Smooth muscle cell (in vitro differentiated cells): ENCODE measurements around the gene H3-3A. TPM values are rescaled to one million over a fixed set of nuclear protein-coding genes. Genes with fewer than 3 reads are reported as not detected.

Experiments
- DNase-seq: peaks from one replicate; lab custom pipeline; 2025; ENCODE audit not compliant: unreplicated experiment; lab: John Stamatoyannopoulos, UW
- H2AFZ ChIP-seq: fragments of 200-600 bp; sonication (generic); 2 replicates; pipeline ENCODE4 v1.6.0; 2016; ENCODE audit warnings: antibody characterized with exemption, low read depth, mild to moderate bottlenecking
- H3F3A ChIP-seq: fragments of 200-600 bp; sonication (generic); 2 replicates; pipeline ENCODE4 v1.6.0; 2017; ENCODE audit warnings: antibody characterized with exemption, low read depth
- H3K27ac ChIP-seq: fragments of 200-600 bp; sonication (generic); 2 replicates; pipeline ENCODE4 v1.5.1; 2016; ENCODE audit warnings: low read depth, mild to moderate bottlenecking
- H3K27me3 ChIP-seq: fragments of 200-600 bp; sonication (generic); 2 replicates; pipeline ENCODE4 v1.6.1; 2016; ENCODE audit warnings: low read depth, mild to moderate bottlenecking
- H3K36me3 ChIP-seq: fragments of 200-600 bp; sonication (generic); 2 replicates; pipeline ENCODE4 v1.5.1; 2016; ENCODE audit warnings: low read depth
- H3K4me1 ChIP-seq: fragments of 200-600 bp; sonication (generic); 2 replicates; pipeline ENCODE4 v1.5.1; 2016; ENCODE audit warnings: low read depth
- H3K4me2 ChIP-seq: fragments of 200-600 bp; sonication (generic); 2 replicates; pipeline ENCODE4 v1.6.0; 2016; ENCODE audit warnings: mild to moderate bottlenecking
- H3K4me3 ChIP-seq: fragments of 200-600 bp; sonication (generic); 2 replicates; pipeline ENCODE4 v1.5.1; 2016; ENCODE audit warnings: mild to moderate bottlenecking
- H3K79me2 ChIP-seq: fragments of 200-600 bp; sonication (generic); 2 replicates; pipeline ENCODE4 v1.6.0; 2016; ENCODE audit warnings: low read depth, mild to moderate bottlenecking
- H3K9ac ChIP-seq: fragments of 200-600 bp; sonication (generic); 2 replicates; pipeline ENCODE4 v1.6.0; 2016; ENCODE audit warnings: low read depth
- H3K9me3 ChIP-seq: fragments of 200-600 bp; sonication (generic); replicated peaks from 2 replicates; pipeline ENCODE4 v1.5.1; 2016; ENCODE audit warnings: low read depth
- H4K20me1 ChIP-seq: fragments of 200-600 bp; sonication (generic); 2 replicates; pipeline ENCODE4 v1.6.0; 2016; ENCODE audit warnings: low read depth
- CTCF ChIP-seq: fragments of 200-600 bp; sonication (generic); IDR thresholded peaks from 2 replicates; pipeline ENCODE4 v1.5.1; 2017; ENCODE audit warnings: borderline replicate concordance, mild to moderate bottlenecking, antibody characterized with exemption; ENCODE audit not compliant: insufficient read depth, poor library complexity, severe bottlenecking
- WGBS: methylation state at CpG from one replicate; pipeline ENCODE4 v1.1.7; 2016; ENCODE audit warnings: low lambda C conversion rate; 5-methylcytosine and 5-hydroxymethylcytosine counted together
- polyA plus RNA-seq: library from polyadenylated mRNA; unstranded; fragments of >200 nt; fragmentation: Nextera tagmentation; extraction: Ambion mirVana; gene quantifications from 2 replicates; pipeline ENCODE4 v1.2.1, GENCODE V29; 2016
- total RNA-seq: library from RNA; depleted of rRNA; stranded (reverse); fragments of >200 nt; gene quantifications from 2 replicates; pipeline ENCODE4 v1.2.3, GENCODE V29; 2014

The H3-3A gene
- total and polyA plus RNA-seq, 2 experiments from 2014 or later: 430 to 459 TPM

DNA sequence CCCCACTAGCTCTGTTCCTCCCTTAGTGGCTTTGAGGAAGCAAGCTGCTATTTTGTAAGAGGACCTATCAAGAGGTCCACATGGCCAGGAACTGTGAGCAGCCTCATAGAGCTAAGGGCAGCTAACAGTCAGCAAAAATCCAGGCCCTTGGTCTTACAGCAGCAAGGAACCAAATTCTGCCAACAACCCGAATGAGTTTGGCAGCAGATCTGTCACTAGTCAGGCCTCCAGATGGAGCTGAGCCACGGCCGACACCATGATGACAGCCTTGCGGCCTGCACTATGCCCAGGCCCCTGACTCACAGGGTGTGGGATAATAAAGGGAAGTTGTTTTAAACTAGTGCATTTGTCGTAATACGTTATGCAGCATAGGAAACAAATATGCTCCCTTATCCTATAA, 28.0 kb upstream of the H3-3A start:
- H4K20me1 ChIP-seq: no peaks in the 10 kb centered on the region
- no peaks in the 10 kb centered on the region for H3F3A ChIP-seq
- no peak overlapping the region for H3K4me3 ChIP-seq
- DNase-seq: peak; percentile 31
- no peaks in the 10 kb centered on the region for H3K79me2 ChIP-seq
- 16% methylated on average over 6 of the region's 6 CpGs for WGBS
- TF ChIP-seq CTCF: no peak
- no peaks in the 10 kb centered on the region for H3K36me3 ChIP-seq
- no peaks in the 10 kb centered on the region for H3K4me1 ChIP-seq
- peak overlapping the region; percentile 46 for H2AFZ ChIP-seq
- no peaks in the 10 kb centered on the region for H3K9me3 ChIP-seq
- H3K27ac ChIP-seq: peak overlapping the region; percentile 62
- no peaks in the 10 kb centered on the region for H3K27me3 ChIP-seq
- no peak overlapping the region for H3K4me2 ChIP-seq
- no peak overlapping the region for H3K9ac ChIP-seq

DNA sequence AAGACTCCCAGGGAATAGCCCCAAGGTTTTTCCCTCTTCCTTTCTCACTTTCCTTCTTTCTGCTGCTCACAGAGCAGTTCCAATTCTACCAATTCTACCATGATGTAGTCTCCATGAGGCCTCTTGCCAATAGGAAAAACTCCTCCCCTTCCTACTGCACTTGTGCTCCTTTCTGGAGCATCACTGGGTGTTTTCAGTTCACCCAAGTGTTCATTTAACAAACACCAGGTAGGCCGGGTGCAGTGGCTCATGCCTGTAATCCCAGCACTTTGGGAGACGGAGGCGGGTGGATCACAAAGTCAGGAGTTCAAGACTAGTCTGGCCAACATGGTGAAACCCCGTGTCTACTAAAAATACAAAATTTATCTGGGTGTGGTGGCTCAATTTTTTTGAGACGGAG, 26.6 kb upstream of the H3-3A start:
- no peak for TF ChIP-seq CTCF

DNA sequence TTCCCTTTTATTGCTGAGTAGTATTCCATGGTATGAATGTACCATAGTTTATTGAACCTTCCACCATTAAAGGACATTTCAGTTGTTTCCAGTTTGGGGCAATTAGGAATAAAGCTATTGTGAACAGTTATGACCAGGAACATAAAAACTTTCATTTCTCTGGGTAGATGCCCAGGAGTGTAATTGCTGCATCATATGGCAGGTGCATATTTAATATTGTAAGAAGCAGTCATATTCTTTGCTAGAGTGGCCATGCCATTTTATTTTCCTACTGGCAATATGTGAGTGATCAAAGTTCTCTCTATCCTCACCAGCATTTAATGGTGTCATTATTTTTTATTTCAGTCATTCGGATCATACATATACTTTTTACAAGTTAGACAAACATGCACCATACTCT, 23.9 kb upstream of the H3-3A start:
- no peak for TF ChIP-seq CTCF
- Histone ChIP-seq H3K9me3 (no peaks in the 10 kb centered on the region), H3K36me3 (no peaks in the 10 kb centered on the region), H3F3A (no peaks in the 10 kb centered on the region), H3K79me2 (no peaks in the 10 kb centered on the region), H3K27me3 (no peaks in the 10 kb centered on the region), H4K20me1 (no peaks in the 10 kb centered on the region), H3K27ac (no peak overlapping the region), H2AFZ (no peak overlapping the region), H3K9ac (no peak overlapping the region), H3K4me2 (no peak overlapping the region), H3K4me3 (no peak overlapping the region), H3K4me1 (no peaks in the 10 kb centered on the region)
- no peak for DNase-seq
- WGBS: 92% methylated on average over 1 of the region's 1 CpG

More for the DNA sequence above, 26.6 kb upstream of the H3-3A start:
- Histone ChIP-seq H3K4me1 (no peaks in the 10 kb centered on the region), H3K9me3 (no peaks in the 10 kb centered on the region), H3K36me3 (no peaks in the 10 kb centered on the region), H3K27ac (no peak overlapping the region), H3K4me2 (no peak overlapping the region), H4K20me1 (no peaks in the 10 kb centered on the region), H3F3A (no peaks in the 10 kb centered on the region), H2AFZ (no peak overlapping the region), H3K79me2 (no peaks in the 10 kb centered on the region), H3K4me3 (no peak overlapping the region), H3K9ac (no peak overlapping the region), H3K27me3 (no peaks in the 10 kb centered on the region)
- no peak for DNase-seq
- WGBS: 97% methylated on average over 5 of the region's 5 CpGs

DNA sequence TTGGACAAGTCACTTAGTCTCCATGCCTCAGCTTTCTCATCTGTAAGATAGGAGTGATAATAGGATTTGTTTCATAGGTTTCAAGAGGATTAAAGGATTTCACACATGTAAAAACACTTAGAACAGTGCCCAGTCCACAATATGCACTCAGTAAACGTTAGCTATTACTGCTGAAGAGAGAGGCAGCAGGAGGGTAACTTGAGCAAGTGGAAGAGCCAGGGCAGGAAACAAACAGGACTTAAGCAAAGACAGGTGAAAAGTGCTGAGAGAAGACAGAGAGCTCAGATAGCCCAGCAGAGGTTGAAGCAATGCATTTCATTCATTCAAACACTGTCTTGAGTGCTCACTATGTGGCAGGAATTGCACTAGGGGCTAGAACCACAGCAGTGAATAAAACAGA, 21.1 kb upstream of the H3-3A start:
- Histone ChIP-seq H2AFZ (no peak overlapping the region), H3K4me1 (no peaks in the 10 kb centered on the region), H3K27ac (no peak overlapping the region), H3K9me3 (no peaks in the 10 kb centered on the region), H3K9ac (no peak overlapping the region), H3K4me3 (no peak overlapping the region), H3K79me2 (no peaks in the 10 kb centered on the region), H3F3A (no peaks in the 10 kb centered on the region), H3K4me2 (no peak overlapping the region), H3K27me3 (no peaks in the 10 kb centered on the region), H4K20me1 (no peaks in the 10 kb centered on the region), H3K36me3 (no peaks in the 10 kb centered on the region)
- 44% methylated on average over 1 of the region's 1 CpG for WGBS
- no peak for DNase-seq
- no peak for TF ChIP-seq CTCF
